GM10248 (cell line): Measurements from ENCODE around the gene FDXR.

ENCODE experiments used
- CTCF ChIA-PET: fragments of 300-600 bp; sonication (Branson Sonifier 250); formaldehyde crosslinking; extraction: SDS; loops from one replicate; lab custom pipeline; 2021; ENCODE audit warnings: antibody characterized with exemption; lab: Yijun Ruan, JAX
- POLR2A ChIA-PET: fragments of 350-650 bp; sonication (Branson Sonifier 250); formaldehyde crosslinking; extraction: SDS; loops from one replicate; lab custom pipeline; 2020; ENCODE audit warnings: antibody characterized with exemption; lab: Yijun Ruan, JAX
- DNase-seq: peaks from one replicate; pipeline ENCODE4 v3.0.0; 2012; ENCODE audit errors: extremely low spot score
- CTCF ChIP-seq: IDR thresholded peaks from 2 replicates; pipeline ENCODE4 v1.5.1; 2012; ENCODE audit warnings: mild to moderate bottlenecking, low read depth; ENCODE audit errors: extremely low read depth, missing control alignments, control extremely low read depth

Gene FDXR

GRCh38 chr17:74862919-74863318 is 9.9 kb downstream of the FDXR start:
- no peak for DNase-seq
- POLR2A ChIA-PET, result no interaction called here

GRCh38 chr17:74862108-74862901 is 10.5 kb downstream of the FDXR start:
- peak; percentile 74 for DNase-seq
- TF ChIP-seq CTCF, result peak; percentile 69
- CTCF ChIA-PET, result interaction anchor here (0.6 to 12.9 kb wide), 26 partner anchors 8 to 491 kb away, joined by 3 to 248 read pairs (median 6); partner anchors contain the start of genes FDXR, NAT9 and RAB37

More at GRCh38 chr17:74862919-74863318, 9.9 kb downstream of the FDXR start:
- no peak for TF ChIP-seq CTCF
- CTCF ChIA-PET, result interaction anchor here (0.6 to 12.9 kb wide), 29 partner anchors 8 to 492 kb away, joined by 3 to 248 read pairs (median 5); partner anchors contain the start of genes FDXR, NAT9 and RAB37

GRCh38 chr17:74861662-74862107 is 11.1 kb downstream of the FDXR start:
- ChIA-PET CTCF (interaction anchor here (1.0 to 12.9 kb wide), 21 partner anchors 8 to 205 kb away, joined by 3 to 248 read pairs (median 9); partner anchors contain the start of genes FDXR and RAB37), POLR2A (interaction anchor here (0.6 kb wide), 1 partner anchor 70 kb away, joined by 3 read pairs; no protein-coding TSS in a partner anchor)
- no peak for TF ChIP-seq CTCF
- DNase-seq, result no peak

More at GRCh38 chr17:74862108-74862901, 10.5 kb downstream of the FDXR start:
- POLR2A ChIA-PET, result interaction anchor here (0.6 kb wide), 1 partner anchor 70 kb away, joined by 3 read pairs; no protein-coding TSS in a partner anchor

GRCh38 chr17:74860872-74861661 is 11.7 kb downstream of the FDXR start:
- no peak for TF ChIP-seq CTCF
- POLR2A ChIA-PET, result no interaction called here
- CTCF ChIA-PET, result interaction anchor here (1.3 to 12.9 kb wide), 13 partner anchors 8 to 123 kb away, joined by 3 to 248 read pairs (median 16); partner anchors contain the start of genes FDXR and RAB37
- no peak for DNase-seq

- ChIA-PET POLR2A (no interaction called here), CTCF (interaction anchor here (1.3 to 12.9 kb wide), 4 partner anchors 15 to 115 kb away, joined by 4 to 248 read pairs (median 82); partner anchors contain the start of gene FDXR)
Observed at GRCh38 chr17:74860229-74860871, 12.4 kb downstream of the FDXR start.

More at GRCh38 chr17:74860229-74860871, 12.4 kb downstream of the FDXR start:
- no peak for DNase-seq
- no peak for TF ChIP-seq CTCF
